ENCODE data around the gene ERC1.
"Not testable (repeated sequence)": the region's sequence is repeated elsewhere in the genome, so short reads cannot be mapped to it uniquely, and the experiment has no call there.

Gene ERC1

DNA sequence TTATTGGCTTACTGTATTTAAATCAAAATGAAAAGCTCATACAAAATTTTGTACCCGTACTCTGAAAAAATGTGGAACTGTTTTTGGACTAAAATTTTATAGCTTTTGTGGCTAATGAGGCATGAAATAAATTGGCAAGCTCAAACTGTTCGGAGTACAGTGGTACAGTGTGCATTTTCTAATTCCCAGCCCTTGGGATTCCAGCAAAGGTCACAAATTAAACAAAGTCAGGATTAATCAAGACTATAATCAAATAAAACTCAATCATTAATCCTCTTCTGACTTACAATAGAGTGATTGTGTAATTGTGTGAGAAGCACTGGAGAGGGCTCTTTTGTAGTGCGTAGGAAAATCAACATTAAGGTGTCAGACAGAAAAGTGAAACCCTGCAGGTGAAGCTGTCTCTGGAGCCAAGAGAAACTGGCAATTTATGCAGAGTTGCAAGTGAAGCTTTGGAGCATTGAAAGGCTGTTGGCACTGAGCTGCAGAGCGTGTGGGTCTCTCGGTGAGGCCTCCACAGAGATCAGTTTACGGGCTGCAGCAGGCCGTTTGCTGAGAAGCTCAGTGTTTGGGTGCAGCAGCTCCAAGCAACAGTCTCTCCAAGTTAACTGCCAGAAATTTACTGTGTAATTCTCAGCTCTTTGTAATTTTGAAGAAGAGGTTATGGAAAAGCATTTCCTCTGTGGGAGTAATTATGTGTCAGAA, 327.5 kb downstream of the ERC1 start:
- ATAC-seq: no peak
- no peaks in the 10 kb centered on the region for H3K4me1 Mint-ChIP-seq
- H3K9me3 Mint-ChIP-seq: no peaks in the 10 kb centered on the region
- H3K27ac Mint-ChIP-seq: no peak overlapping the region
- H3K36me3 Mint-ChIP-seq: no peaks in the 10 kb centered on the region
- no peak overlapping the region for H3K4me3 Mint-ChIP-seq
- no peak for DNase-seq (ENCODE audit: low spot score in 2 of 2)

DNA sequence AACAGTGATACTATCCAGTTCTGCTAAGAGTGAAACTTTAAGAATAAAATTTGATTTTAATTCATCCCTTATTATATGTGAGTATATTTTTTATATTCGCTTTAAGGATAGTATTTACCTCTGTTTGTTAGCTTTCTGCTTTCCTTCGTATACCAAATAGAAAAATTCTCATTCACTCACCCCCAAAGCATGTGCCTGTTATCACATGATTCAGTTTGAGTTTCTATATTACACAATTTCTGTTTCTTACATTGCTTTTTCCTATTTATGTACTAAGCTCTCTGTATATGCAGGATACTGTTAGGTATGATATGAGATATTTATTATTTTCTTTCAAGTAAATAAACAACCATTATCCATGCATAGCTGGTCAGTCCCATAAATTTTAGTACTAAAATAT, 328.2 kb downstream of the ERC1 start:
- Mint-ChIP-seq H3K27ac (no peak overlapping the region), H3K9me3 (no peaks in the 10 kb centered on the region), H3K4me1 (no peaks in the 10 kb centered on the region), H3K36me3 (no peaks in the 10 kb centered on the region), H3K4me3 (no peak overlapping the region)
- ATAC-seq (no peak), DNase-seq (ENCODE audit: low spot score in 2 of 2) (no peak)

DNA sequence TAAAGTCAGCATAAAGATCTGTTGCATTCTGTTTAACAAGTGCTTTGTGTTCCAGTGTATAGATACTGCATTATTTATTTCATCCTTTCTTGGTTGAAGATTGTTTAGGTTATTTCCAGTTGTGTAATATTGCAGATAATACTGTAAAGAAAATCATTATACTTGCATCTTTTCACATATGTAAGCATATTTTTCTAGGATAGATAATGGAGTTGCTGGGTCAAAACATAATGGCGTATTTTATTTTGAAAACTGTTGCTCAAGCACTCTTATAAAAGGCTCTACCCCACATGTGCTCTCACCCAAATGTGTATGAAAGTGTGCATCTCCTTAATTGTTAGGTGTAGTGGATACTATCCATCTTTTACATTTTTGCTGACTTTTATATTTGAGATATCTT, 329.0 kb downstream of the ERC1 start:
- no peak for ATAC-seq
- Mint-ChIP-seq H3K4me1 (no peaks in the 10 kb centered on the region), H3K4me3 (no peak overlapping the region), H3K9me3 (no peaks in the 10 kb centered on the region), H3K36me3 (no peaks in the 10 kb centered on the region), H3K27ac (no peak overlapping the region)
- DNase-seq (ENCODE audit: low spot score in 2 of 2): no peak

DNA sequence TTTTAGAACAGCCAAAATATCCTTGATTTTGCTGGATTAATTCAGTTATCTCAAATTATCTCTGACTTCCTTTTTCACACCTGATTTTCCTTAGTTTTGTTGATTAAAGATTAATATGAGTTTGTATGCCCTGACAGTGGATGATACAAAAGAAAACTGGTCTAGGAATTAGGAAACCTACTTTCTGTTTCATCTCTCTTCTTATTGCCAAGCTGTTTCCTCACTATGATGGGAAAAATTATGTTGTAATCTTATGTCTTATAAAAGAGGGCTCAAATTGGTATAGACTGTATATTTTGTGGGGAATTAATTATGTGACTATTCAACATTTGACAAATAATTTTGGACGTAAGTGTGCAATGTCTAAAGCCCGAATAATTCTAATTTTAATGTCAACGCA, 331.8 kb downstream of the ERC1 start:
- no peak overlapping the region for H3K4me3 Mint-ChIP-seq
- ATAC-seq (no peak), DNase-seq (ENCODE audit: low spot score in 2 of 2) (no peak)
- no peaks in the 10 kb centered on the region for H3K4me1 Mint-ChIP-seq
- H3K27ac Mint-ChIP-seq: no peak overlapping the region
- H3K36me3 Mint-ChIP-seq: no peaks in the 10 kb centered on the region
- H3K9me3 Mint-ChIP-seq: no peaks in the 10 kb centered on the region

DNA sequence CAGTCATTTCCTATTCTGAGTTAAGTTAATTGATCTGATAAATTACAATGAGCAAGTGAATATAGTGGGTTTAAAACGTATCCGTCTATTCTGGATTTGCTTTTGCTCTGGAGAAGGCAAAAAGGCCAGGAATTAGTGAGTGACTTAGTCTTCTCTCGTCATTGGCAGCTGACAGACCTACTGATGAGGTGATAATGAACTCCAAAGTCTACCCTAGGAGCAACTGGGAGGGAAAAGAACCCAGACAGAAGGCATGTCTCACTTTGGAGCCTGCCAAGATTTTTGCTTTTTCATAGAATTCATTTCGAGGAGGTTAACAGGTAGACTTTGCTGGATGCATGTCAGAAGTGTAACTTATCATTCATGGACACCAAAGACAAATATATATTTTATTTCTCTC, 333.1 kb downstream of the ERC1 start:
- H3K27ac Mint-ChIP-seq: no peak overlapping the region
- no peak for DNase-seq (ENCODE audit: low spot score in 2 of 2)
- ATAC-seq: no peak
- no peaks in the 10 kb centered on the region for H3K36me3 Mint-ChIP-seq
- no peak overlapping the region for H3K4me3 Mint-ChIP-seq
- no peaks in the 10 kb centered on the region for H3K4me1 Mint-ChIP-seq
- H3K9me3 Mint-ChIP-seq: no peaks in the 10 kb centered on the region

DNA sequence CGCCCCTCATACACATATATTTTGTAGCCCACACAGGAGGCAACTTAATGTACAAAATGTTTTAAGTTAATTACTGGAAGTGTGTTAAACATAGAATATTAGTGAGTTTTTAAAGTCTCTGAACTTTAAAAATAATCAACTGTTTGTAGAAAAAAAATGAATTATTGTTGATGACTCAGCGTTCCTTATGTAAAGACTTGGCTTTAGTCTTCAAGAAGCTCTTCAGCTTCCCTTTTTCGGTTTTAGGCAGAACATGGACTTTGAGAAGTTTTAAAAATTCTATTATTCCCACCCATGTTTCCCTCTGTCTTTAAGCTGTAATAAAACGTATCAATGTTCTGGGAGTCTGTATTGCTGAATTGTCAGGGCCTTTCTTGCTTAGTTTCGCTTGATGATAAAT, 333.9 kb downstream of the ERC1 start:
- no peak for ATAC-seq
- Mint-ChIP-seq H3K4me1 (no peaks in the 10 kb centered on the region), H3K36me3 (no peaks in the 10 kb centered on the region), H3K9me3 (no peaks in the 10 kb centered on the region), H3K4me3 (no peak overlapping the region), H3K27ac (no peak overlapping the region)
- DNase-seq (ENCODE audit: low spot score in 2 of 2): no peak

DNA sequence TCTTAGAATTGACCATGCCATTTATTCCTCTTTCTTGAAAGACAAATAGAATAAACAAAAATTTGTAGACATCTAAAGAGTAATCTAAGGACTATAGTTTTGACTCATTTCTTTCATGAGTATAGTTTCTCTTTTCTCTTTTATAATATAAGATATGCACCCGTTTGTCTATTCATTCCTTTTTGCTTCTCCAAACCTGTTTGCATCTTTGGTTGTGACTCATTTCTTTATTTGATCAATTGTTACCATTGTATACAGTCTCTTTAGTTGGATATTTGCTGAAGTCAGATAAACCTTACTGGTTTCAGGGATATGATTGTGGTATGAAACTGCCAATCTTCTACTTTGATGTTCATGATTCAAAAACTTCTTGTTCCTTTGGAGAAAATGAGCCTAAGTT, 334.6 kb downstream of the ERC1 start:
- ATAC-seq (peak; percentile 97), DNase-seq (ENCODE audit: low spot score in 2 of 2) (no peak)
- H3K4me3 Mint-ChIP-seq: no peak overlapping the region
- H3K9me3 Mint-ChIP-seq: no peaks in the 10 kb centered on the region
- H3K36me3 Mint-ChIP-seq: no peaks in the 10 kb centered on the region
- H3K27ac Mint-ChIP-seq: no peak overlapping the region
- no peaks in the 10 kb centered on the region for H3K4me1 Mint-ChIP-seq

DNA sequence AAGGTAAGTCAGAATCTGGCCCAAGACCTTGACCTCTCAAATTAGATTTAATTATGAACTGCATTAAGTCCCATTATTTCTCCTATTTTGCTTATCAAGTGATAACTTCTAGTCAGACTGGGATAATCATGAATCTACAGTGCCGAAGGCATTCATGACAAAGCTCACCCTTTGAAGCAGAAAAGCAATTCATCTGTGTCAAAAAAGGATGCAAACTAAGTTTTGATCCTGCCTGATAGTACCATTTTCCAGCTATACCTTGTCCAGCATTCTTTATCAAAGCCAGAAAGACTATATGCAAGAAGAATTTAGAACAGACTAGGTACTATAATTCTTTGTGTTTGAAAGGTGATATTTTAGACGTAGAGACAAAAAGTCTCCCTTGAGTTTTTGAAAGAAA, 335.2 kb downstream of the ERC1 start:
- ATAC-seq (no peak), DNase-seq (ENCODE audit: low spot score in 2 of 2) (no peak)
- Mint-ChIP-seq H3K36me3 (no peaks in the 10 kb centered on the region), H3K4me3 (no peak overlapping the region), H3K9me3 (no peaks in the 10 kb centered on the region), H3K4me1 (no peaks in the 10 kb centered on the region), H3K27ac (no peak overlapping the region)

DNA sequence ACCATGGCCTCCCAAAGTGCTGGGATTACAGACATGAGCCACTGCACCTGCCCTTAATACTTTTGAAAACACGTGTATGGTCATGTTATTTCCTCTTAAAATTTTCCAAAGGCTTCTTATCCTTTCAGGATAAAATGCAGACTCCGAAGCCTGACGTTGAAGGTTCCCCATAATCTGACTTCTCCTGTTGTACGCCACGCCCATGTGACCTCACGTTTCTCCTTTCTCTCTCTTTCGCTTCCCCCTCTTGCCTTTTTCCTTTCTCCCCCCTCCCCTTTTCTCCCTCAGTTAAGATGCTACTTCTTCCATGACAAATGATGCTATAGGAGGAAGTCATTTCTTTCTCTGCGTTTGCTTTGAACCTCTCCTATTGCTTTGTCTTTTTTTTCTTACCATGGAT, 337.4 kb downstream of the ERC1 start:
- Mint-ChIP-seq H3K4me1 (no peaks in the 10 kb centered on the region), H3K36me3 (no peaks in the 10 kb centered on the region), H3K9me3 (no peaks in the 10 kb centered on the region), H3K4me3 (no peak overlapping the region), H3K27ac (no peak overlapping the region)
- DNase-seq (ENCODE audit: low spot score in 2 of 2) (no peak), ATAC-seq (no peak)

DNA sequence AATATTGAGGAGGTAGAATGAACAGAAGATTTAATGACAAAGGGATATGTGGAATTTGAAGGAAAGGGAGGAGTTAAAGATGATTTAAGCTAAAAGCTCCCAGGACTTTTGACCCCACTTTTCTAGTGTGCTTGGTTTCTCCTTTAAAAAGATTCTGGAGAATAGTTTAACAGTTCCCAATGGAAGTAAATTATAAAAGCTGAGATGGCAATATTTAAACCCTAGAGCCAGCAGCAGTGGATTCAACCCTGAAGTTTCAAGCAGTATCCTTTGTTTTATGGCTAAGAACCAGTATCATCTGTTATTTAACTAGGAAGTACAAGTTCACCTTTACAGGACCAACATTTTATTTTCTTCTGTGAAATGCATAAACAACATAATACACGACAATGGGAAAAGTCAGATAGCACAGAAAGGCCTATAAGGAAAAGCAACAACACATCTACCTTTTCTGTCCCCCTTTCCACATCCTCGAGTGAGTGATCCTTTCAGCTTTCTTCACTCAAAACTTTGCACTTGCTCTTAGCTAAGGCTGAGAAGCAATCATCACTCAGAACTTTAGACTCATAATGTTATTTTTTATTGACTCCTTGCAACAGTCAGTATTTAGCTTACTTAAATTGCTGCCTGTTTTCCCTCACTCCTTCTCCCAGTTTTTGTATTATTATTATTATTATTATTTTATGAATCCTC, 338.9 kb downstream of the ERC1 start:
- Mint-ChIP-seq H3K4me1 (no peaks in the 10 kb centered on the region), H3K27ac (no peak overlapping the region), H3K36me3 (no peaks in the 10 kb centered on the region), H3K9me3 (no peaks in the 10 kb centered on the region), H3K4me3 (no peak overlapping the region)
- DNase-seq (ENCODE audit: low spot score in 2 of 2) (no peak), ATAC-seq (no peak)

DNA sequence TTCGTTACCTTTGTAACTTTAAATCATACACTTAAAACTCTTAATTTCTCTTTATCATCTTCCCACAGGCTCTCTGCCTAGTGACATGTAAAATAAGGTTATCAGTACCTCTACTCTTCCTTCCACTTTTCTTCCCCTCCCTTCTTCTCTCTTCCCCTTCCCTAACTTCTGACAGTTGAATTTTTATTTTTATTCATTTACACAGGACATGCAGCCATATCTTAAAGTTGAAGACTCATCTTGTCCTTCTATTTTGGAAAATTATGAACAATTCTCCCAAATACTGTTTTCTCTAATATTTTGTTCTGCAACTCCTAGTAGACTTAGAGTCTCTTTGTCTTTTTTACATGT, 339.4 kb downstream of the ERC1 start:
- H3K36me3 Mint-ChIP-seq: no peaks in the 10 kb centered on the region
- H3K4me3 Mint-ChIP-seq: no peak overlapping the region
- H3K4me1 Mint-ChIP-seq: no peaks in the 10 kb centered on the region
- no peak for ATAC-seq
- DNase-seq (ENCODE audit: low spot score in 2 of 2): no peak
- H3K27ac Mint-ChIP-seq: no peak overlapping the region
- no peaks in the 10 kb centered on the region for H3K9me3 Mint-ChIP-seq

DNA sequence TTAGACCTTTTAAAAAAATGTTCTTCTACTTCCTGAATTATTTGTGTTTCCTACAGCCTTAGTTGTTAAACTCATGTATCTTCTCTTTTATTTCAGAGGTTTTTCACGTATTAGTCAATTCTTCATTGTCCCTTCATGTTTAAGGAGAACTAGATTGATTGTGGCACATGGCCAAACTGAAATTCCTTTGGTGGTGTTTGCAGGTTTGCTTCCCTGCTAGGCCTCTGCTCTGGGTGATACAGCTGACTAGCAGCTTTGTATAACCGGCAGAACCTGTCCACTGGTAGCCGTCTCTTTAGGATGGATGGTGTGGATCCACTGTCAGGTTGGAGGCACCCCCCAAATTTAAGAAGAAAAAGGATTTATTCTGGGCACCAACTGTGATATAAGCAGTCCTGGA, 341.3 kb downstream of the ERC1 start:
- DNase-seq (ENCODE audit: low spot score in 2 of 2) (no peak), ATAC-seq (no peak)
- Mint-ChIP-seq H3K9me3 (no peaks in the 10 kb centered on the region), H3K4me3 (no peak overlapping the region), H3K36me3 (no peaks in the 10 kb centered on the region), H3K27ac (no peak overlapping the region), H3K4me1 (no peaks in the 10 kb centered on the region)

DNA sequence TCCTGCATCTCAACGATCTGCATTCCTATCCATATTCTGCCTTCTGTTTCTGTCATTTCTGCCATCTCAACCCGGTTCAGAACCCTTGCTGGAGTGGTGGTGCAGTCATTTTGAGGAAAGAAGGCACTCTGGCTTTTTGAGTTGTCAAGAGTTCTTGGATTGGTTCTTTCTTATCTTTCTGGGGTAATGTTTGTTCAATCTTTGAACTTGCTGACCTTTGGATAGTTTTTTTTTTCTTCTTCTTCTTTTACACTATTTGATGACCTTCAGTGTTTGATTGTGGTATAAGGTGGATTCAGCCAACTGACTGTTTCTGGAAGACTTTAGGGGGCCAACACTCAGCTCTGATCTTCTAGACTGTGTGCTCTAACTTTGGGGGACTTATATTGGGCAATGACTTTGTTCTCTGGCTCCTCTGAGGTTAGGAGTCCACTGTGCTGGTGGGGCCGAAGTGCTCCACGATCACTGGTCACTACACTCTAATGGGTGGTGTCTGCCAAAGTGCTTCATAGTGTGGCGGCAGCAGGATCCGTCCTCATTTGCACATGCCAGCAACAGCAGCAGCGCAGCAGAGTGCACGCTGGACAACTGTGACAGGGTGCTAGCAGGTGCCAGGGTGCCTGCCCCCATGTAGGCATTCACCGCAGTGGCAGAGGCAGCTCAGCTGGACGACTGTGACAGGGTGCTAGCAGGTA, 347.6 kb downstream of the ERC1 start:
- Mint-ChIP-seq H3K4me1 (no peaks in the 10 kb centered on the region), H3K27ac (no peak overlapping the region), H3K4me3 (no peak overlapping the region), H3K9me3 (no peaks in the 10 kb centered on the region), H3K36me3 (no peaks in the 10 kb centered on the region)
- ATAC-seq (no peak), DNase-seq (ENCODE audit: low spot score in 2 of 2) (no peak)

DNA sequence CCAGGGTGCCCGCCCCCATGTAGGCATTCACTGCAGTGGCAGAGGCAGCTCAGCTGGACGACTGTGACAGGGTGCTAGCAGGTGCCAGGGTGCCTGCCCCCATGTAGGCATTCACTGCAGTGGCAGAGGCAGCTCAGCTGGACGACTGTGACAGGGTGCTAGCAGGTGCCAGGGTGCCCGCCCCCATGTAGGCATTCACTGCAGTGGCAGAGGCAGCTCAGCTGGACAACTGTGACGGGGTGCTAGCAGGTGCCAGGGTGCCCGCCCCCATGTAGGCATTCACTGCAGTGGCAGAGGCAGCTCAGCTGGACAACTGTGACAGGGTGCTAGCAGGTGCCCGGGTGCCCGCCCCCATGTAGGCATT, 348.1 kb downstream of the ERC1 start:
- ATAC-seq; H3K4me3 Mint-ChIP-seq; H3K4me1 Mint-ChIP-seq; DNase-seq (ENCODE audit: low spot score in 2 of 2); H3K27ac Mint-ChIP-seq; H3K9me3 Mint-ChIP-seq; H3K36me3 Mint-ChIP-seq: not testable (repeated sequence)

DNA sequence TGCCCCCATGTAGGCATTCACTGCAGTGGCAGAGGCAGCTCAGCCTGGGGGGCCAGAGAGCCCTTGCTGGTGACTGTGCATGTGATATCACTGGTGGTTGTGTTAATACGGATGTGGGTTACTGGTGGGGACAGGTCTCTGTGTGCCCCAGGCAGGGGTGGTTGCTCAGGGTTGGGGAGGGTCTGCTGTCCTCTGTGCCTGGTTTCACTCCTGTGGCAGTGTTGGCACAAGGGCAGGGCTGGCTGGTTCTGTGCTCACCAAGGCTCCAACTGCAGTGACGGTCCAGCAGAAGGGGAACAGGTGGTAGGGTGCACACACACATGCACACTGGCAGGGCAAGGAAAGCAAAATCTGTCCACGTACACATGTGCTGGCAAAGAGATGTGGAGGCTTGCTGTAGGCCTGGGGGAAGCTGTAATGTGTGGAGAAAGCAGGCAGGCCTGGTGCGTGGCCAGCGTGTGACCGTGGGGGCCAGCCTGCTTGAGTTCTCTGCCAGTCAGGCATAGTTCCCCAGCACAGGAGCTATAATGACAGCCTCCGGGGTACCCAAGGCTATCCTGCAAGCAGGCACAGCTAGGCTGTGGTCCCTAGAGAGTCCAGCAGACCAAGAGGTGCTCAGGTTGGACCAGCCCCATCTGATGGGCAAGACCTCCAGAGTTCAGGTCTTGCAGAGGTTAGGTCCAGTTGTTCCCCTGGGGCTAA, 348.7 kb downstream of the ERC1 start:
- Mint-ChIP-seq H3K9me3 (no peaks in the 10 kb centered on the region), H3K4me3 (no peak overlapping the region), H3K4me1 (no peaks in the 10 kb centered on the region), H3K27ac (peak overlapping the region; percentile 74), H3K36me3 (no peaks in the 10 kb centered on the region)
- DNase-seq (ENCODE audit: low spot score in 2 of 2) (no peak), ATAC-seq (no peak)

DNA sequence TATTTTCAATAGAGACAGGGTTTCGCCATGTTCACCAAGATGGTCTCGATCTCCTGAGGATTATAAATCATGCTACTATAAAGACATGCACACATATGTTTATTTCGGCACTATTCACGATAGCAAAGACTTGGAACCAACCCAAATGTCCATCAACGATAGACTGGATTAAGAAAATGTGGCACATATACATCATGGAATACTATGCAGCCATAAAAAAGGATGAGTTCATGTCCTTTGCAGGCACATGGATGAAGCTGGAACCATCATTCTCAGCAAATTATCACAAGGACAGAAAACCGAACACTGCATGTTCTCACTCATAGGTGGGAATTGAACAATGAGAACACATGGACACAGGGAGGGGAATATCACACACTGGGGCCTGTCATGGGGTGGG, 350.2 kb downstream of the ERC1 start:
- not testable (repeated sequence) for DNase-seq (ENCODE audit: low spot score in 2 of 2); ATAC-seq; H3K4me3 Mint-ChIP-seq; H3K9me3 Mint-ChIP-seq; H3K27ac Mint-ChIP-seq; H3K4me1 Mint-ChIP-seq; H3K36me3 Mint-ChIP-seq
